Measurements from ENCODE around the gene PCP2.
A peak's percentile ranks its signal among the peaks of the same experiment; 100 is the strongest.

Gene PCP2

DNA sequence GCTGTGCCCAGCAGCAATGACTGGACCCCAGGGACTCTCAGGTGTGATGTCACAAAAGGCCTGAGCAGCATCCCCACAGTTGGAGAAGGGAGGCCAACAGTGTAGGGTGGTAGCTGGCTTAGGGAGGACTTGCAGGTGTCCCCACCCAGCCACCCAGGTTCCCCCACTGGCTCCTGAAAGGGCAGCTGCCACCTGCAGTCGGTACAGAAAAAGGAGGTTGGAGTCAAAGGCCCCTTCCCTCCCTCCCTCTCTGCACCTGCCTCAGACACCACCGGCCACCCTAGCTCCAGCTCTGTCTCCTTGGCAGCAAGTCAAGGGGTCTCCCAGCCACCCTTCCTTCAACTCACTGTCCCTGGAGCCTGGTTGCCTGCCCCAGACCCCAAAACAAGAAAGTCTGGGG is at the start of gene PCP2:
Gene PCP2 (minus strand): TSS at position 22 of the 400 bp plus-strand sequence. CDS start 262 bp downstream, outside the sequence.
- DNase-seq = no peak

DNA sequence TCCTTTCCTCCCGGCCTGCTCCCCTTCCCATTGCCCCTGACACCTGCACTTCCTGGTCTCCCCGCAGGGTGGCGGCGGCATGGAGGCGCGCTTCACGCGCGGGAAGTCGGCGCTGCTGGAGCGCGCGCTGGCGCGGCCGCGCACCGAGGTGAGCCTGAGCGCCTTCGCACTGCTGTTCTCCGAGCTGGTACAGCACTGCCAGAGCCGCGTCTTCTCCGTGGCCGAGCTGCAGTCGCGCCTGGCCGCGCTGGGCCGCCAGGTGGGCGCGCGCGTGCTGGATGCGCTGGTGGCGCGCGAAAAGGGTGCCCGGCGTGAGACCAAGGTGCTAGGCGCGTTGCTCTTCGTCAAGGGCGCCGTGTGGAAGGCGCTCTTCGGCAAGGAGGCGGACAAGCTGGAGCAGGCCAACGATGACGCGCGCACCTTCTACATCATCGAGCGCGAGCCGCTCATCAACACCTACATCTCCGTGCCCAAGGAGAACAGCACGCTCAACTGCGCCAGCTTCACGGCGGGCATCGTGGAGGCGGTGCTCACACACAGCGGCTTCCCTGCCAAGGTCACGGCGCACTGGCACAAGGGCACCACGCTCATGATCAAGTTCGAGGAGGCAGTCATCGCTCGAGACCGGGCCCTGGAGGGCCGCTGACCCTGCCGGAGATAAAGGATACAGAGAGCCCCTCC is 48.8 kb upstream of the PCP2 start:
- DNase-seq = no peak

DNA sequence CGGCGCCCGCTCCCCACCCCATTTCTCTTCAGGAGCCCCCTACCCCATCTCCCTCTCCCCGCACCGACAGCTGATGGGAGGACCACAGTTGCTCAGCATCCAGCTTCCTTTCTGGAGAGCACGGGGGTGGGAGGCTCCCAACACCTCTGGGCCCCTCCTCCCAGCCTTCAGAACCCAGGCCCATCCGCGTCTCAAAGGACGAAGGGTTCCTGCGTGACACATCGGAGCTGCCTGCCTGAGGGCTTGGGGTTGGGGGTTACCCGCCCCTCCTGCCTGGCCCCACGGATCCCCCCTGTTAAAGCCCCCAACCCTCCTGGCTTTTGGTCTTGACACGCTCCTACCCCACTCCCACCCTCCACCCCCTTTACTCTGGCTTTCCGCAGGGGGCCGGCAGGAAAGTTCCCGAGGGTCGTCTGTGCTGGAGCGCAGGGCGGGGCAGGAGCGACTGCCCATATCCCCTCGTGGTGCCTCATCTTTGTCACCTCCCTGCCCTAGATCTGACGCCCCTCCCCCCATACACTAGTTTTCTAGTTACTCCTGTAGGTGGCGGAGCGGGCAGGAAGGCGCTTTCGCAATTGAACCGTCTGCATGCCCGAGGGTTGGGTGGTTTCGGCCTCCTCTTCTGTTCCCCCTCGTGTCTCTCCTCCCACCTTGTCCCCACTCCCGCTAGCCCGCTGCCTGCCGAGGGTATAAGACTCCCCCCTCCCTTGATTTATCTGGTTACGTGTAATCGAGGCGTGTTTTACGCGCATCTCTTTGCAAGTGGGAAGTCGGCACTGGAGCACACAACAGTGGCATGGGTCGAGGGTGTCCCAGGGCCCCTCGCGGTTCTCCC is 48.0 kb upstream of the PCP2 start:
- DNase-seq = peak; percentile 39

- peak; percentile 17 for DNase-seq
Observed at GRCh38 chr19:7680606-7681339, 47.3 kb upstream of the PCP2 start, which contains the start of gene TRAPPC5. Gene TRAPPC5 (plus strand): TSS chr19:7680833. CDS start chr19:7682254, 1,421 bp downstream.

GRCh38 chr19:7679771-7680605 is 46.5 kb upstream of the PCP2 start:
- no peak for DNase-seq

GRCh38 chr19:7678971-7679751 is 45.6 kb upstream of the PCP2 start:
- DNase-seq = peak; percentile 28

DNA sequence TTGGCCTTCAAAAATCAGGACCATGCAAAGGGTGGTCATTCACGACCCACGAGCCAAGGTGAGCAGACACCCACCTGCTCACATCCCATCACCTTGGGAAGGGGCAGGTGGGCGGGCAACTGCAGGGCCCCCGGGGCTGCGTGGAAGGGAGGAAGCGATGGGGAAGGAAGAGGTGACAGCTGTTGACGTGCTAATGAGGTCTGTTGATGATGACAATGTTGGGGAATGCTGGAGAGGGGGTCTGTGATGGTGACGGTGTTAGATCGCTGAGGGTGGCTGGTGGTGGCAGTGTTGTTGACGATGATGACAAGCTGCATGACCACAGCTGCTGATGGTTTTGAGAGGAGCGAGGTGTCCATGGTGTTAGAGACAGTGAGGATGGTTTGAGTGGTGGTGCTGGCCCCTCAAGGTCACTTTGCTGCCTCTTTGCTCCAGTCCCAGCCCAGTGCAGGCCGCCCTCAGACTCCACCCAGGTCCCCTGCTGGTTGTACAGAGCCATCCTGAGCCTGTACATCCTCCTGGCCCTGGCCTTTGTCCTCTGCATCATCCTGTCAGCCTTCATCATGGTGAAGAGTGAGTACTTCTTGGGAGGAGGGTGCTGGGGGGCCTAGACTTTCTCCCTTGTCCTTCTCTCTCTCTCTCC is 44.3 kb upstream of the PCP2 start:
- DNase-seq = no peak

DNA sequence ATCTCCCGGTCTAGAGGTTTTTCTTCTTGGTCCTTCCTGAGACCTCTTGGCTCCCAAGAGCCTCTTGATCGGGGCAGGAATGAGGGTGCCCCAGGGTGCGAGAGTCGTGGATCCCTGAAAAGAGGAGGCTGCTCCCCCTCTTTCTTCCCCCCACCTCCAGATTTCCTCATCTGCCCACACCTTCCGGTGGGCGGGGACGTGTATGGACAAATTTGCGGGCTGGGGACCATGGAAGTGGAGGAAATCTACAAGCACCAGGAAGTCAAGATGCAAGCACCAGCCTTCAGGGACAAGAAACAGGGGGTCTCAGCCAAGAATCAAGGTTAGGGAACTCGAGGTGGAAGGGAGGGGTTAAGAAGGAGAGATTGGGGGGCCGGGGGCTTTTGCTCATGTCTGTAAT is 43.3 kb upstream of the PCP2 start, which contains the start of gene MCEMP1:
Gene MCEMP1 (plus strand): TSS at position 237 of the 400 bp plus-strand sequence. CDS start 31 bp downstream, at position 268.
- DNase-seq = no peak

DNA sequence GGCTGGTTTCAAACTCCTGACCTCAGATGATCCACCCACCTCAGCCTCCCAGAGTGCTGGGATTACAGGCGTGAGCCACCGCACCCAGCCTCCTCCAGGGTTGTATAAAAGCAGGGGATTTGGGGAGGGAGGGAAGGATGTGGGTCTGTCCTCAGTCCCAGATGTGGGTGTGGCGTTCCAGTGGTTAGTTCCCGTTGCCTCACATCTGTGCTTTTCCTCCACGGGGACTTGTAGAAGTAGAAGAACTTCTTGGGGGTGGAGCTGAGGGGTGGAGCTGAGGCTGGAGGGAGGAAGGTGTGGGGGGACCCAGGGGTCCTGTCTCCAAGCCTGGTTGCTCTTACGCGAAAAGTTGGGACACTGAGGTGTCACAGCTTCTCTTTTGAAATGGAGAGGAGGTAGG is 42.9 kb upstream of the PCP2 start:
- DNase-seq = no peak

DNA sequence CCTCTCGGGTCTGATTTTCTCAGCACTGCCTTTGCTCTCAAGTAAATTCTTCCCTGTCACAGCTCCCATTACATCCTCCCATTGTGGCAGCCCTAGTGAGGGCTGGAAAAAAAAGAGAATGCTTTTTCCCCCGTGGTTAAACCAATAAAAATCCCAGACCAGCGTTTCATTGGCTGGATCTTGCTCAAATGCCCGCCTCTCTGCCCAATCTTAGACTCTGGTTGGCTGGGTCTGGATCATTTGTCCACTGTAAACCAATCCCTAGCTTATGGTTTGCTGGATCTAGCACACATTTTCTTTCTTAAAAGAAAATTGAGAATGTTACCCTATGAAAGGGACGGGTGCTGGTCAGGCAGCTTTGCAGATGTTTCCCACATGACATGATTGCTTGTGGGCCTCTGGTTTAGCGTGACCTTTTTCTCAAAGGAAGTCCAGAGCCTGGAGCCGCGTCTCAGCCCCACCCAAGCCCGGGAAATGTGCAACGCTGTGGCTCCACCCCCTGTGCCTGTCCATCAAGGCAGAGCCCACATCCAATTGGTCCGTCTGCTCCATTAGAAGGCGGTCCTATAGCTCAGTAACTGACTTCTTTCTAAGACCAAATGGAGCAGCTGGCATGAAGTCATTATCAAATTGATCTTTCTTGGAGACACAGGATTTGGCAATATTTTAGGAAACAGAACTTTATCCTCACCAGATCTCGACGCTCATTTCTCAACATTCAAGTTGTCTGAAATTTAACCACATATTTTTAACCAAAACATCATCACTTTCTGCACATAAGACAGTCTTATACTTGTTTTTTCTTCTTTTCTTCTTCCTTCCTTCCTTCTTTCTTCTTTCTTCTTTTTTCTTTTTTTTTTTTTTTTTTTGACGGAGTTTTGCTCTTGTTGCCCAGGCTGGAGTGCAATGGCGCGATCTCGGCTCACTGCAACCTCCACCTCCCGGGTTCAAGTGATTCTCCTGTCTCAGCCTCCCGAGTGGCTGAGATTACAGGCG is 40.8 kb upstream of the PCP2 start:
- DNase-seq = peak; percentile 26

- no peak for DNase-seq
Observed at GRCh38 chr19:7672522-7672921, 39.0 kb upstream of the PCP2 start.

DNA sequence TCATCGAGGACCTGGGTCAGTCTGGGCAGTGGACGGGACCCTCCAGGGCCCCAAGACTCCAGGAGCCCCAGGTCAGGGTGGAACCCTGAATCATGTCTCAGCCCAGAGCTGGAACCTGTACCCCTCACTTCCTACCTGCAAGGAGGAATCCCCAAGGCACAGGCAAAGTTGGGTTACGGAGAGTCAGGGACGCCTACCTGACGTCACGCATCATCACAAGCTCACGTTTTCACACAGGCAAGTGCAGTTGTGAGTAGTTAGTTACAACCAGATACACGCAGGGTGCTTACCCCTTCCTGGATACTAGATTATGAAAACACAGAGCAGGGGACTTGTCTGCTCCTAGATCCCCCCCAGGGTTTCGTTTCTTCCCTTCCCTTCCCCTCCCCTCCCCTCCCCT is 37.3 kb upstream of the PCP2 start:
- no peak for DNase-seq

DNA sequence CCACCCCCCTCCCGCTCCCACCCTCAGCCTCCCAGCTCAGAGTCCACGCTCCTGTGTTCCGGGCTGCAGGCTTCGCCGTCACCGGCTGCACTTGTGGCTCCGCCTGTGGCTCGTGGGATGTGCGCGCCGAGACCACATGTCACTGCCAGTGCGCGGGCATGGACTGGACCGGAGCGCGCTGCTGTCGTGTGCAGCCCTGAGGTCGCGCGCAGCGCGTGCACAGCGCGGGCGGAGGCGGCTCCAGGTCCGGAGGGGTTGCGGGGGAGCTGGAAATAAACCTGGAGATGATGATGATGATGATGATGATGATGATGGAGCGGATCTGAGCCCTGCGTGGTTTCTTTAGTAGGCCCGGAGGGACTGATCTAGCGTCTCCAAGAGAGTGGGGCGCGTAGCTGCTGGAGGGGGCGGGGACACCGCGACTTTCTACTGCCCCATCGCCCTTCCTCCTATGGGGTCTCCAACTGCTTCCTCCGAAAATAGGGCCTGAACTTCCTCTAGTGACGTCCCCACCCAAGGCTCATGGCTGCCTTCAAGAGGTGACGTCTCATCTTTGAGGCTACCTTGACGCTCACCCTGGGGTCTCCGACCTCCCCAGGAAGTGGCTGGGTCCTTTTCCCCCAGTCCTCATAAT is 36.7 kb upstream of the PCP2 start:
- DNase-seq = no peak

- DNase-seq = no peak
Observed at GRCh38 chr19:7669641-7670040, 36.1 kb upstream of the PCP2 start.

DNA sequence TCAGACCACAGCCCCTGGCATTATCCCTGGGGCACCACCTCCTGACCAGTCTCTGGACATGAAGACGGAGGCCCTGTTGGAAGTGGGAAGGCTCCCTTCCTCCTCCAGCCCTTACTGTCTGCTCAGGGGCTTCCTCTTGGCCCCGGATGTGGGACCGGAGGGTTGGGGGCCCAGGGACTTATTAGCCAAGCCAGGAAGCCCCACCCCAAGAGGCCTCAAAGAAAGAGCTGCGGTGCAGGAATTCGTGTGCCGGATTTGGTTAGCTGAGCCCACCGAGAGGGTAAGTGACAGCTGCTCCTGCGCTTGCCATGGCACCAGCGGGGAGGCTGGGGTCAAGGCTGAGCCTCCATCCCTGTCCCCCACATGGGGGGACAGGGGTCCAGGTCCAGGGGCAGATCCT is 35.3 kb upstream of the PCP2 start, which contains the start of gene RETN:
Gene RETN (plus strand): TSS at position 208 of the 400 bp plus-strand sequence. CDS start 278 bp downstream, outside the sequence.
- no peak for DNase-seq

DNA sequence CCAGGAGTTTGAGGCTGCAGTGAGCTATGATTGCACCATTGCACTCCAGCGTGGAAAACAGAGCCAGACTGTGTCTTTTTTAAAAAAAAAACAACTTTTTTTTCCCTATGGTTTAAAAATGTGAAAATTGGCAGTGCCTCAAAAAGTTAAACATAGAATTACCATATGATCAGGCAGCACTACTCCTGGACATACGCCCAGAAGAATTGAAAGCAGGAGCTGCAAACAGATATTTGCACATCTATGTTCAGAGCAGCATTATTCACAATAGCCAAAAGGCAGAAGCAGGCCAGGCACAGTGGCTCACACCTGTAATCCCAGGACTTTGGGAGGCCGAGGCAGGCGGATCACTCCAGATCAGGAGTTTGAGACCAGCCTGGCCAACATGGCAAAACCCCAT is 31.6 kb upstream of the PCP2 start:
- DNase-seq = no peak

DNA sequence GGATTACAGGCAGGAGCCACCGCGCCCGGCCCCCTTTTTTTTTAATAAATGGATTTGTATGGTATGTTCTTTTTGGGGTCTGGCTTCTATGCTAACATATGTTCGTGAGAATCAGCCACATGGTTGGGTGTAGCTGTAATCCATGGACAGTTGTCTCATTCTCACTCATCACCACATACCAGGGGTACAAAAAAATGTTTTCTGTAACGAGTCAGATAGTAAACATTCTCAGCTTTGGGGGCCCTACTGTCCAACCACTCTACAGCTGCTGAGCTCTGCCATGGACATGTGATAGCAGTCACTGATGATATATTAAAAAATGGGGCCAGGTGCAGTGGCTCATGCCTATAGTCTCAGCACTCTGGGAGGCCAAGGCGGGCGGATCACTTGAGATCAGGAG is 30.2 kb upstream of the PCP2 start:
- no peak for DNase-seq

GRCh38 chr19:7662657-7663056 is 29.1 kb upstream of the PCP2 start:
- DNase-seq = no peak

Measured in SHP77 treated with DMSO at 0.1 percent for 48 hours (cell line).